GM19238 (cell line): Measurements from ENCODE around the gene MAVS.
"Not testable (repeated sequence)": the region's sequence is repeated elsewhere in the genome, so short reads cannot be mapped to it uniquely, and the experiment has no call there.

Experiments
- DNase-seq: peaks from one replicate; pipeline ENCODE4 v3.0.0; 2011; ENCODE audit warnings: low spot score; ENCODE audit not compliant: insufficient read length

The MAVS gene

GRCh38 chr20:3885715-3886114 is 39.1 kb downstream of the MAVS start:
- DNase-seq, result no peak

- DNase-seq, result no peak
Measured at GRCh38 chr20:3887876-3888620, 41.4 kb downstream of the MAVS start.

- DNase-seq, result peak; percentile 98
Measured at GRCh38 chr20:3888622-3889488, 42.2 kb downstream of the MAVS start, which contains the start of gene PANK2. Gene PANK2 (plus strand): TSS chr20:3889387.

GRCh38 chr20:3889489-3890397 is 43.1 kb downstream of the MAVS start:
- DNase-seq, result peak; percentile 47

GRCh38 chr20:3890398-3890751 is 43.7 kb downstream of the MAVS start:
- no peak for DNase-seq

GRCh38 chr20:3890999-3891929 is 44.6 kb downstream of the MAVS start:
- no peak for DNase-seq

- no peak for DNase-seq
Measured at GRCh38 chr20:3894796-3895195, 48.2 kb downstream of the MAVS start.

GRCh38 chr20:3896302-3896701 is 49.7 kb downstream of the MAVS start:
- no peak for DNase-seq

GRCh38 chr20:3896853-3897583 is 50.4 kb downstream of the MAVS start:
- no peak for DNase-seq

GRCh38 chr20:3898181-3898580 is 51.5 kb downstream of the MAVS start:
- DNase-seq, result not testable (repeated sequence)

- DNase-seq, result no peak
Measured at GRCh38 chr20:3898639-3899038, 52.0 kb downstream of the MAVS start.

- DNase-seq, result no peak
Measured at GRCh38 chr20:3900187-3900604, 53.6 kb downstream of the MAVS start.

GRCh38 chr20:3901028-3901705 is 54.5 kb downstream of the MAVS start:
- DNase-seq, result no peak

- no peak for DNase-seq
Measured at GRCh38 chr20:3901706-3902440, 55.2 kb downstream of the MAVS start.

GRCh38 chr20:3902446-3902845 is 55.8 kb downstream of the MAVS start:
- no peak for DNase-seq

GRCh38 chr20:3904224-3904623 is 57.6 kb downstream of the MAVS start:
- DNase-seq, result no peak

- no peak for DNase-seq
Measured at GRCh38 chr20:3904857-3905256, 58.2 kb downstream of the MAVS start.
